Sigmoid colon (tissue), 7 donors: Measurements from ENCODE around the gene CACNG4. TPM values are rescaled to one million over a fixed set of nuclear protein-coding genes. Genes with fewer than 3 reads are reported as not detected.

Experiments
- DNase-seq: peaks from one replicate; pipeline ENCODE4 v3.0.0-alpha.2; 2019
- H3K27ac ChIP-seq, 4 donors: fragments of 200-600 bp; sonication (generic); one replicate each; pipeline ENCODE4 v1.5.1; 2016 to 2019; ENCODE audit warnings: mild to moderate bottlenecking in 1 of 4
- H3K27me3 ChIP-seq, 3 donors: fragments of 200-600 bp; sonication (generic); one replicate each; pipeline ENCODE4 v1.5.1; 2019; ENCODE audit warnings: mild to moderate bottlenecking in 1 of 3
- H3K36me3 ChIP-seq, 4 donors: fragments of 200-600 bp; sonication (generic); one replicate each; pipeline ENCODE4 v1.5.1; 2016 to 2019
- H3K4me1 ChIP-seq, 4 donors: fragments of 200-600 bp; sonication (generic); one replicate each; pipeline ENCODE4 v1.5.1; 2017 to 2019
- H3K4me3 ChIP-seq, 4 donors: fragments of 200-600 bp; sonication (generic); one replicate each; pipeline ENCODE4 v1.5.1; 2017 to 2019; ENCODE audit warnings: mild to moderate bottlenecking in 2 of 4, moderate library complexity in 1 of 4
- H3K9me3 ChIP-seq, 4 donors: fragments of 200-600 bp in 3 of 4; sonication (generic) in 3 of 4; one replicate each; pipeline versions ENCODE4 v1.5.1 to v1.6.1; 2013 to 2019
- CTCF ChIP-seq, 4 experiments: fragments of 450-650 bp in 3 of 4; fragments of 200-600 bp in 1 of 4; IDR thresholded peaks; one replicate each; pipeline ENCODE4 v1.5.1; 2016 to 2019; ENCODE audit warnings: antibody characterized with exemption in 4 of 4, mild to moderate bottlenecking in 3 of 4, moderate library complexity in 2 of 4
- EP300 ChIP-seq, 4 donors: sonication (generic); formaldehyde crosslinking; IDR thresholded peaks; one replicate each; pipeline ENCODE4 v1.6.1; 2017; ENCODE audit warnings: antibody characterized with exemption in 4 of 4
- POLR2A ChIP-seq, 2 donors: fragments of 450-650 bp; IDR thresholded peaks; one replicate each; pipeline ENCODE4 v1.6.1; 2016; ENCODE audit warnings: antibody characterized with exemption in 2 of 2, mild to moderate bottlenecking in 2 of 2, moderate library complexity in 2 of 2
- POLR2AphosphoS5 ChIP-seq, 4 donors: sonication (generic); formaldehyde crosslinking; IDR thresholded peaks; one replicate each; pipeline ENCODE4 v1.6.1; 2017; ENCODE audit warnings: antibody characterized with exemption in 4 of 4
- WGBS, 2 donors: extraction: QIAGEN DNeasy Blood & Tissue Kit; methylation state at CpG; one replicate each; pipeline ENCODE4 v1.1.7; 2013; 5-methylcytosine and 5-hydroxymethylcytosine counted together
- intact Hi-C: fragments of 100-400 bp; cut with DNase I; formaldehyde crosslinking; loops from one replicate; pipeline ENCODE4 v1.15.1; 2023
- polyA plus RNA-seq, 3 donors: library from polyadenylated mRNA; stranded (reverse); fragments of 200-250 nt; gene quantifications; one replicate each; pipeline ENCODE4 v1.2.3, GENCODE V29; 2013
- total RNA-seq, 4 donors: library from RNA; depleted of rRNA; stranded (reverse); fragments of >200 nt; gene quantifications; one replicate each; pipeline ENCODE4 v1.1.0, GENCODE V29; 2016
- donor health status: healthy with polysubstance abuse.
- donor health status: Bipolar disorder and iron deficiency.
- donor health status: healthy.

Gene CACNG4
- total and polyA plus RNA-seq, 7 donors = under 0.01 to 0.83 (median 0.29) TPM; not detected in 1

GRCh38 chr17:66928949-66929348 lies 35.6 kb upstream of the CACNG4 start:
- no peak for TF ChIP-seq POLR2AphosphoS5 (IDR thresholded peaks at IDR 0.05)
- H3K27me3 ChIP-seq = no peaks in the 10 kb centered on the region
- no peaks in the 10 kb centered on the region for H3K9me3 ChIP-seq
- H3K36me3 ChIP-seq = no peaks in the 10 kb centered on the region
- H3K4me1 ChIP-seq = no peaks in the 10 kb centered on the region
- no peak overlapping the region for H3K4me3 ChIP-seq
- H3K27ac ChIP-seq = no peak overlapping the region
- DNase-seq = no peak
- 89 to 90% methylated on average over 5 of the region's 5 CpGs for whole genome bisulfite sequencing, 2 donors
- intact Hi-C loops = no loop called here

GRCh38 chr17:66929591-66929990 lies 34.9 kb upstream of the CACNG4 start:
- intact Hi-C loops = no loop called here
- no peak overlapping the region for H3K27ac ChIP-seq
- H3K36me3 ChIP-seq = no peaks in the 10 kb centered on the region
- no peaks in the 10 kb centered on the region for H3K4me1 ChIP-seq
- no peak overlapping the region for H3K4me3 ChIP-seq
- no peaks in the 10 kb centered on the region for H3K9me3 ChIP-seq
- 39 to 43% methylated on average over 1 of the region's 1 CpG for WGBS, 2 donors
- H3K27me3 ChIP-seq = no peaks in the 10 kb centered on the region
- TF ChIP-seq POLR2AphosphoS5 (IDR thresholded peaks at IDR 0.05) (no peak), CTCF (IDR thresholded peaks at IDR 0.05) (no peak), EP300 (IDR thresholded peaks at IDR 0.05) (no peak), POLR2A (IDR thresholded peaks at IDR 0.05) (no peak)
- DNase-seq = no peak

- intact Hi-C loops = no loop called here
- Histone ChIP-seq H3K36me3 (no peaks in the 10 kb centered on the region), H3K27ac (no peak overlapping the region), H3K27me3 (no peaks in the 10 kb centered on the region), H3K4me3 (no peak overlapping the region), H3K4me1 (no peaks in the 10 kb centered on the region), H3K9me3 (no peaks in the 10 kb centered on the region)
- WGBS, 2 donors = 59 to 77% methylated on average over 3 of the region's 3 CpGs
- TF ChIP-seq POLR2AphosphoS5 (IDR thresholded peaks at IDR 0.05) (no peak), EP300 (IDR thresholded peaks at IDR 0.05) (no peak), CTCF (IDR thresholded peaks at IDR 0.05) (no peak), POLR2A (IDR thresholded peaks at IDR 0.05) (no peak)
- peak; percentile 9 for DNase-seq
Measured at GRCh38 chr17:66930933-66931332, 33.6 kb upstream of the CACNG4 start.

GRCh38 chr17:66932311-66932710 lies 32.2 kb upstream of the CACNG4 start:
- no peak for DNase-seq
- no peaks in the 10 kb centered on the region for H3K27me3 ChIP-seq
- H3K27ac ChIP-seq = no peak overlapping the region
- intact Hi-C loops = no loop called here
- 68 to 74% methylated on average over 2 of the region's 2 CpGs for WGBS, 2 donors
- no peaks in the 10 kb centered on the region for H3K9me3 ChIP-seq
- no peaks in the 10 kb centered on the region for H3K36me3 ChIP-seq
- no peak overlapping the region for H3K4me3 ChIP-seq
- H3K4me1 ChIP-seq = no peaks in the 10 kb centered on the region
- no peak for TF ChIP-seq EP300 (IDR thresholded peaks at IDR 0.05)
- no peak for TF ChIP-seq CTCF (IDR thresholded peaks at IDR 0.05)
- TF ChIP-seq POLR2AphosphoS5 (IDR thresholded peaks at IDR 0.05) = no peak
- no peak for TF ChIP-seq POLR2A (IDR thresholded peaks at IDR 0.05)

GRCh38 chr17:66934040-66934439 lies 30.5 kb upstream of the CACNG4 start:
- Histone ChIP-seq H3K36me3 (no peaks in the 10 kb centered on the region), H3K4me3 (no peak overlapping the region), H3K4me1 (no peaks in the 10 kb centered on the region), H3K27ac (no peak overlapping the region), H3K27me3 (no peaks in the 10 kb centered on the region), H3K9me3 (no peaks in the 10 kb centered on the region)
- 69 to 74% methylated on average over 2 of the region's 2 CpGs for WGBS, 2 donors
- DNase-seq = peak; percentile 10
- no peak for TF ChIP-seq POLR2A (IDR thresholded peaks at IDR 0.05)
- TF ChIP-seq POLR2AphosphoS5 (IDR thresholded peaks at IDR 0.05) = no peak
- no peak for TF ChIP-seq EP300 (IDR thresholded peaks at IDR 0.05)
- TF ChIP-seq CTCF (IDR thresholded peaks at IDR 0.05) = no peak
- intact Hi-C loops = no loop called here
